GM23338 (cell line): Measurements from ENCODE around the gene CHRD. TPM values are rescaled to one million over a fixed set of nuclear protein-coding genes. Genes with fewer than 3 reads are reported as not detected.

Experiments used
- ATAC-seq: fragments of 200-7000 bp; cut with Tn5 transposase; 3 replicates; pipeline ENCODE4 v1.9.1; 2020
- DNase-seq: peaks from one replicate; pipeline ENCODE4 v3.0.0-alpha.2; 2015; ENCODE audit warnings: low spot score
- H2AFZ ChIP-seq: fragments of 200-600 bp; sonication (generic); 2 replicates; pipeline ENCODE4 v1.8.0; 2016; ENCODE audit warnings: antibody characterized with exemption, mild to moderate bottlenecking, moderate library complexity
- H3F3A ChIP-seq: fragments of 200-600 bp; sonication (generic); replicated peaks from 2 replicates; pipeline ENCODE4 v1.8.0; 2017; ENCODE audit warnings: antibody characterized with exemption, mixed run types, low read depth
- H3K27ac ChIP-seq: fragments of 200-600 bp; sonication (generic); 2 replicates; pipeline ENCODE4 v1.6.1; 2016; ENCODE audit warnings: low read depth
- H3K27me3 ChIP-seq: fragments of 200-600 bp; sonication (generic); 2 replicates; pipeline ENCODE4 v1.8.0; 2016; ENCODE audit warnings: mild to moderate bottlenecking, mixed run types, moderate library complexity; ENCODE audit not compliant: insufficient read depth
- H3K36me3 ChIP-seq: fragments of 200-600 bp; sonication (generic); 2 replicates; pipeline ENCODE4 v1.8.0; 2016; ENCODE audit warnings: mild to moderate bottlenecking; ENCODE audit not compliant: insufficient read depth
- H3K4me1 ChIP-seq: fragments of 200-600 bp; sonication (generic); 2 replicates; pipeline ENCODE4 v1.8.0; 2016; ENCODE audit warnings: mild to moderate bottlenecking, moderate library complexity; ENCODE audit not compliant: insufficient read depth
- H3K4me2 ChIP-seq: fragments of 200-600 bp; sonication (generic); 2 replicates; pipeline ENCODE4 v1.7.1; 2017; ENCODE audit warnings: mixed run types
- H3K4me3 ChIP-seq: fragments of 200-600 bp; sonication (generic); 2 replicates; pipeline ENCODE4 v1.6.1; 2016; ENCODE audit warnings: mixed run types
- H3K79me2 ChIP-seq: fragments of 200-600 bp; sonication (generic); replicated peaks from 2 replicates; pipeline ENCODE4 v1.8.0; 2017; ENCODE audit warnings: mild to moderate bottlenecking; ENCODE audit not compliant: insufficient read depth
- H3K9me2 ChIP-seq: fragments of 200-600 bp; sonication (generic); 2 replicates; pipeline ENCODE4 v1.8.0; 2017; ENCODE audit not compliant: insufficient read depth
- H4K20me1 ChIP-seq: fragments of 200-600 bp; sonication (generic); replicated peaks from 2 replicates; pipeline ENCODE4 v1.8.0; 2017; ENCODE audit warnings: mild to moderate bottlenecking; ENCODE audit not compliant: insufficient read depth
- H3K27ac Mint-ChIP-seq: 2 replicates; pipeline ENCODE4 v1.8.0; 2020; ENCODE audit warnings: inconsistent platforms, mild to moderate bottlenecking, moderate library complexity, mixed read lengths
- H3K27me3 Mint-ChIP-seq: 3 replicates; pipeline ENCODE4 v1.8.0; 2022; ENCODE audit warnings: low read depth, mild to moderate bottlenecking, moderate library complexity, mixed read lengths, inconsistent platforms; ENCODE audit not compliant: insufficient read depth, poor library complexity
- H3K36me3 Mint-ChIP-seq: 3 replicates; pipeline ENCODE4 v1.8.0; 2021; ENCODE audit warnings: low read depth, mild to moderate bottlenecking, inconsistent platforms, moderate library complexity, mixed read lengths
- H3K4me1 Mint-ChIP-seq: 3 replicates; pipeline ENCODE4 v1.8.0; 2020; ENCODE audit warnings: mild to moderate bottlenecking, inconsistent platforms, mixed read lengths
- H3K4me3 Mint-ChIP-seq: 3 replicates; pipeline ENCODE4 v1.8.0; 2021; ENCODE audit warnings: moderate library complexity, mild to moderate bottlenecking, inconsistent platforms, mixed read lengths
- H3K9me3 Mint-ChIP-seq: 3 replicates; pipeline ENCODE4 v1.8.0; 2020; ENCODE audit warnings: moderate library complexity, mild to moderate bottlenecking, inconsistent platforms, mixed read lengths
- CREB1 ChIP-seq: fragments of 250-450 bp; sonication (Bioruptor Pico); IDR thresholded peaks from 2 replicates; pipeline ENCODE4 v1.5.0; 2020; ENCODE audit warnings: low read depth, mild to moderate bottlenecking, moderate library complexity
- EZH2phosphoT487 ChIP-seq: fragments of 200-600 bp; sonication (generic); IDR thresholded peaks from one replicate; pipeline ENCODE4 v1.8.1; 2018; ENCODE audit warnings: antibody characterized with exemption; ENCODE audit not compliant: unreplicated experiment
- polyA plus RNA-seq: library from polyadenylated mRNA; unstranded; fragments of >200 nt; fragmentation: Nextera tagmentation; extraction: Ambion mirVana; gene quantifications from 2 replicates; pipeline ENCODE4 v1.2.1, GENCODE V29; 2016
- total RNA-seq: library from RNA; depleted of rRNA; stranded (reverse); fragments of >200 nt; shearing (Covaris generic); gene quantifications from 2 replicates; pipeline ENCODE4 v1.2.3, GENCODE V29; 2014
- TF ChIP-seq, protein P1 (sequence below): IDR thresholded peaks from 2 replicates; pipeline ENCODE4 v1.6.1; 2016; ENCODE audit warnings: antibody characterized with exemption
- TF ChIP-seq, protein P2 (sequence below), 2 experiments: fragments of 200-600 bp in 1 of 2; sonication (generic) in 1 of 2; conservative IDR thresholded peaks; 2 replicates each; pipeline versions ENCODE4 v1.5.1 to v1.6.1; 2016 to 2017; ENCODE audit warnings: antibody characterized with exemption in 2 of 2, low read depth in 2 of 2, mild to moderate bottlenecking in 2 of 2, moderate library complexity in 1 of 2
- TF ChIP-seq, protein P3 (sequence below): IDR thresholded peaks from one replicate; pipeline ENCODE4 v1.6.1; 2018; ENCODE audit warnings: antibody characterized with exemption; ENCODE audit not compliant: unreplicated experiment

CHRD gene
- total and polyA plus RNA-seq, 2 experiments from 2014 or later, result 0.34 to 0.66 TPM

DNA sequence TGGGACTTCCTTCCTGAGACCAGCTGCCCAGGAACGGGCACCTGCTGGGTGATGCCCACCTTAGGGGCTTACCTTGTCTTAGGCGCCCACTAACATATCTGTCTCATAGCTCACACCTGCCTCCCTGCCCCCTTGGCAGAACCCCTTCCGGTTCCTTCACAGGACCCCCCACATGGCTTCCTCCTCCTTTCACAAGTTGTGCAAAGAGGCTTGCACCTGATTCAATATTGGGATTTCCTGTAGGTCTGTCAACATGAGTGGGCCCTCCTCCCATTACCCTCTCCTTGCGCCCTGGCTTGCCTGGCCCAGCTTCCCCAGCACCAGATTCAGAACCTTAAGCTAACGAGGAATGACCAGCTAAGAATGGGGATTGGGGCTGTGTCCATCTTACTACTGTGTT, 2.5 kb upstream of the CHRD start (continued):
- TF ChIP-seq, protein P1, sequence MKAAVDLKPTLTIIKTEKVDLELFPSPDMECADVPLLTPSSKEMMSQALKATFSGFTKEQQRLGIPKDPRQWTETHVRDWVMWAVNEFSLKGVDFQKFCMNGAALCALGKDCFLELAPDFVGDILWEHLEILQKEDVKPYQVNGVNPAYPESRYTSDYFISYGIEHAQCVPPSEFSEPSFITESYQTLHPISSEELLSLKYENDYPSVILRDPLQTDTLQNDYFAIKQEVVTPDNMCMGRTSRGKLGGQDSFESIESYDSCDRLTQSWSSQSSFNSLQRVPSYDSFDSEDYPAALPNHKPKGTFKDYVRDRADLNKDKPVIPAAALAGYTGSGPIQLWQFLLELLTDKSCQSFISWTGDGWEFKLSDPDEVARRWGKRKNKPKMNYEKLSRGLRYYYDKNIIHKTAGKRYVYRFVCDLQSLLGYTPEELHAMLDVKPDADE, result no peak
- TF ChIP-seq, protein P2, sequence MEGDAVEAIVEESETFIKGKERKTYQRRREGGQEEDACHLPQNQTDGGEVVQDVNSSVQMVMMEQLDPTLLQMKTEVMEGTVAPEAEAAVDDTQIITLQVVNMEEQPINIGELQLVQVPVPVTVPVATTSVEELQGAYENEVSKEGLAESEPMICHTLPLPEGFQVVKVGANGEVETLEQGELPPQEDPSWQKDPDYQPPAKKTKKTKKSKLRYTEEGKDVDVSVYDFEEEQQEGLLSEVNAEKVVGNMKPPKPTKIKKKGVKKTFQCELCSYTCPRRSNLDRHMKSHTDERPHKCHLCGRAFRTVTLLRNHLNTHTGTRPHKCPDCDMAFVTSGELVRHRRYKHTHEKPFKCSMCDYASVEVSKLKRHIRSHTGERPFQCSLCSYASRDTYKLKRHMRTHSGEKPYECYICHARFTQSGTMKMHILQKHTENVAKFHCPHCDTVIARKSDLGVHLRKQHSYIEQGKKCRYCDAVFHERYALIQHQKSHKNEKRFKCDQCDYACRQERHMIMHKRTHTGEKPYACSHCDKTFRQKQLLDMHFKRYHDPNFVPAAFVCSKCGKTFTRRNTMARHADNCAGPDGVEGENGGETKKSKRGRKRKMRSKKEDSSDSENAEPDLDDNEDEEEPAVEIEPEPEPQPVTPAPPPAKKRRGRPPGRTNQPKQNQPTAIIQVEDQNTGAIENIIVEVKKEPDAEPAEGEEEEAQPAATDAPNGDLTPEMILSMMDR (conservative IDR thresholded peaks at IDR 0.05; ENCODE audit: low read depth in 2 of 2), result no peak
- TF ChIP-seq, protein P3, sequence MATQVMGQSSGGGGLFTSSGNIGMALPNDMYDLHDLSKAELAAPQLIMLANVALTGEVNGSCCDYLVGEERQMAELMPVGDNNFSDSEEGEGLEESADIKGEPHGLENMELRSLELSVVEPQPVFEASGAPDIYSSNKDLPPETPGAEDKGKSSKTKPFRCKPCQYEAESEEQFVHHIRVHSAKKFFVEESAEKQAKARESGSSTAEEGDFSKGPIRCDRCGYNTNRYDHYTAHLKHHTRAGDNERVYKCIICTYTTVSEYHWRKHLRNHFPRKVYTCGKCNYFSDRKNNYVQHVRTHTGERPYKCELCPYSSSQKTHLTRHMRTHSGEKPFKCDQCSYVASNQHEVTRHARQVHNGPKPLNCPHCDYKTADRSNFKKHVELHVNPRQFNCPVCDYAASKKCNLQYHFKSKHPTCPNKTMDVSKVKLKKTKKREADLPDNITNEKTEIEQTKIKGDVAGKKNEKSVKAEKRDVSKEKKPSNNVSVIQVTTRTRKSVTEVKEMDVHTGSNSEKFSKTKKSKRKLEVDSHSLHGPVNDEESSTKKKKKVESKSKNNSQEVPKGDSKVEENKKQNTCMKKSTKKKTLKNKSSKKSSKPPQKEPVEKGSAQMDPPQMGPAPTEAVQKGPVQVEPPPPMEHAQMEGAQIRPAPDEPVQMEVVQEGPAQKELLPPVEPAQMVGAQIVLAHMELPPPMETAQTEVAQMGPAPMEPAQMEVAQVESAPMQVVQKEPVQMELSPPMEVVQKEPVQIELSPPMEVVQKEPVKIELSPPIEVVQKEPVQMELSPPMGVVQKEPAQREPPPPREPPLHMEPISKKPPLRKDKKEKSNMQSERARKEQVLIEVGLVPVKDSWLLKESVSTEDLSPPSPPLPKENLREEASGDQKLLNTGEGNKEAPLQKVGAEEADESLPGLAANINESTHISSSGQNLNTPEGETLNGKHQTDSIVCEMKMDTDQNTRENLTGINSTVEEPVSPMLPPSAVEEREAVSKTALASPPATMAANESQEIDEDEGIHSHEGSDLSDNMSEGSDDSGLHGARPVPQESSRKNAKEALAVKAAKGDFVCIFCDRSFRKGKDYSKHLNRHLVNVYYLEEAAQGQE, result no peak

DNA sequence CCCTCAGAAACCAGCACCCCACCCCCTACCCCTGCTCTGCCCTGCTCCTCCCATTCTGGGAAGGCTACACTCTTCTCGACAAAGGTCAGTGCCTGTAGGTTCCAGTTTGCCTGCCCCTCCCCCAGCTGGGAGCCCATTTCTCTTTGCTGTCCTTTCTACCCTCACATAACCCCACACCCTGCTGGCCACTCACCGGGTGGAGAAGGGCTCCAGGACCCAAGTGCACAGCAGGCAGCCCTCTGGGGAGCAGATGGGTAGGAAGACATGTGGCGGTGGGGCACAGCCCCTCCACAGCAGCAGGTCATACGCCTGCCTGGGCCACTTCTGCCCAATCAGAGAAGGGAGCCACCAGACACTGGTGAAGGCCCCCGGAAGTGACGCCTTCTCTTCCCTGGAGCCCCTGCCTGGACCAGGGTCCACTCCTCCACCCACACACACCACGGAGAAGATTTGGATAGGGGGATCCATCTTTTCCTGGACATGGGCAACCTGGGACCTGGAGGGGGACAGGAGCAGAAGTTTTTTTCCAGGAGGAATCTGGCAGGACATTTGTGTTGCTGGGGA, 1.9 kb upstream of the CHRD start, which contains the start of gene THPO:
Gene THPO (minus strand): TSS at position 326 of the 564 bp plus-strand sequence. CDS start 1,948 bp downstream, outside the sequence.
- peaks cover 50% of the 10 kb centered on the region for H3K27me3 ChIP-seq
- no peak for TF ChIP-seq EZH2phosphoT487
- 0 out of 2 replicates have a peak, but pooled peaks have one; percentile 4 for TF ChIP-seq CREB1
- ATAC-seq (peak; percentile 41), DNase-seq (peak; percentile 52)
- Mint-ChIP-seq H3K4me3 (peak within 1 kb of the TSS; percentile 75), H3K27me3 (peaks cover 52% of the 10 kb centered on the region), H3K9me3 (no peaks in the 10 kb centered on the region), H3K36me3 (no peaks in the 10 kb centered on the region), H3K4me1 (peaks cover 42% of the 10 kb centered on the region), H3K27ac (no peak within 1 kb of the TSS)
- peak within 1 kb of the TSS; percentile 85 for H3K4me2 ChIP-seq
- H3K4me1 ChIP-seq, result peaks cover 39% of the 10 kb centered on the region
- 0 out of 2 replicates have a peak, but pooled peaks cover 4% of the 10 kb centered on the region for H3F3A ChIP-seq
- no peaks in the 10 kb centered on the region for H3K9me2 ChIP-seq
- no peak within 1 kb of the TSS for H3K27ac ChIP-seq
- H3K36me3 ChIP-seq, result no peaks in the 10 kb centered on the region
- peak within 1 kb of the TSS; percentile 78 for H2AFZ ChIP-seq
- no peaks in the 10 kb centered on the region for H4K20me1 ChIP-seq
- H3K79me2 ChIP-seq, result no peaks in the 10 kb centered on the region
- H3K4me3 ChIP-seq, result peak within 1 kb of the TSS; percentile 54
